ENCODE results near the gene CUZD1. TPM values are rescaled to one million over a fixed set of nuclear protein-coding genes. Genes with fewer than 3 reads are reported as not detected.

Gene CUZD1
- total RNA-seq, 1 experiment from 2014 or later = 3.5 TPM

DNA sequence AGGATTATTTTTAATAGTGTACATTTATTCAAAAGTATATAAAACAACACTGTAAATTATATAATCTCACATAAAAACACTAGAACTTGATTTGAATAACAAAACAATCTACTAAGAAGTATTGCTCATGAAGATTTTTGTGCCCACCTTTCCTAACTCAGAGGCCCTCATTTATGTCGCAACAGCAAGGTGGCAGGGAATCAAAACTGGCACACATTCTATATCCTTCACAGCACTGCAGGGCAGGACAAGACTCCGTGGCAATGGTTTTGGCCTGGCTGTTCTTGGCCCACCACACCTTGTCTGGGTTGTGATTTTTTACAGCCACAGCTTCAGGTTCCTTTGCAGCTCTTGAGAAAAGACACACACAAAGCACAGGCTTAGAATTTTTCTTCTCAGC is 3.4 kb upstream of the CUZD1 start:
- H3K27me3 Mint-ChIP-seq (ENCODE audit: low read depth) = no peaks in the 10 kb centered on the region
- CTCF ChIA-PET = no interaction called here
- peaks cover 51% of the 10 kb centered on the region for H3K4me1 Mint-ChIP-seq
- peaks cover 10% of the 10 kb centered on the region; the same call in 1 of the 2 replicates for H3K9me3 Mint-ChIP-seq
- H3K36me3 Mint-ChIP-seq = peaks cover 25% of the 10 kb centered on the region
- TF ChIP-seq, protein P1, sequence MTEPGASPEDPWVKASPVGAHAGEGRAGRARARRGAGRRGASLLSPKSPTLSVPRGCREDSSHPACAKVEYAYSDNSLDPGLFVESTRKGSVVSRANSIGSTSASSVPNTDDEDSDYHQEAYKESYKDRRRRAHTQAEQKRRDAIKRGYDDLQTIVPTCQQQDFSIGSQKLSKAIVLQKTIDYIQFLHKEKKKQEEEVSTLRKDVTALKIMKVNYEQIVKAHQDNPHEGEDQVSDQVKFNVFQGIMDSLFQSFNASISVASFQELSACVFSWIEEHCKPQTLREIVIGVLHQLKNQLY (CRISPR knock-in tag; IDR thresholded peaks at IDR 0.05) = no peak
- no peak for TF ChIP-seq IRF2 (CRISPR knock-in tag; IDR thresholded peaks at IDR 0.05; ENCODE audit: borderline replicate concordance, low read depth)
- TF ChIP-seq ESRRA (CRISPR knock-in tag; IDR thresholded peaks at IDR 0.05; ENCODE audit: borderline replicate concordance) = no peak
- no peak for TF ChIP-seq ZMAT4 (CRISPR knock-in tag; IDR thresholded peaks at IDR 0.05)
- no peak for TF ChIP-seq ZNF317 (CRISPR knock-in tag; IDR thresholded peaks at IDR 0.05; ENCODE audit: borderline replicate concordance, low read depth)
- no peak for TF ChIP-seq CREM (CRISPR knock-in tag; IDR thresholded peaks at IDR 0.05)
- POLR2A ChIA-PET = no interaction called here
- no peak for ATAC-seq
- no peak overlapping the region for H3K27ac Mint-ChIP-seq
- no peak overlapping the region for H3K4me3 Mint-ChIP-seq
- no peak for DNase-seq (ENCODE audit: low spot score)

DNA sequence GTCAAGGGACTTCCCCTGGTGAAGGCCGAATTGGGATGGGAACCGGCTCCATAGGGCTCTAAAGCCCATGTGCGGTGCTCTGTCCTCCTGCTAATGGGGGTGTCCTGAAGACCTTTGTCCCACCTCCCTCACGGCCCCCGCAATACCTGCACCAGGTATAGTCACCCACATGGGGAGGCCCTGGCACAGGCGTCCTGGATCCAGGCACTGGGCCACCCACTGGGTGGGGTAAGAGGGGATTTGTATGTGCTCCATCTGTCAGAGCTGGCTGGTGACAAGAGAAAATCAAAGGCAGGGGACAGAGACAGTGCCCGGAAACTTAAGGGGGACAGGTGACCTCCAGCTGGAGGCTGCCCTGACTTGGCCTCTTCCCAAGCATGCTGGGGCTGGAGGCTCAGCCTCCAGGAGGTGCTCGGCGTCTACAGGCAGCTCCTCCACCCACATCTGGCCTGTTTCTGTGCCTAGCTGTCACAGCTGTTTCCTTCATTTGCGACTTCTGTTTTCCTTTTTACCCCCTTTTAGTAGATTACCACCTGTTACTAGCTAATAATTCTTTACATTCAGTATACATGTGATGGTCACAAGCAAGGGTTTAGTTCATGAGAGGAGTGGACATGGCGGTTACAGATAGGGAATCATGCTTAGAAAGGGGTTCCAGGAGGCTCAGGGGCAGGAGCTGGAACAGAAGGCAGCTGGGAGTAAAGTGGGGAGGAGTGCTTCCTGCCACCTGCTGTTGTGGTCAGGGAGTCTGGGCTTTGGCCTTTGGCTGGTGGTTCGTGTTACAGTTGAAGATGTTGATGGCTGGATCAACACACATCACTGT is 2.3 kb upstream of the CUZD1 start:
- TF ChIP-seq, protein P1 (CRISPR knock-in tag; IDR thresholded peaks at IDR 0.05) = no peak
- TF ChIP-seq IRF1 (CRISPR knock-in tag; IDR thresholded peaks at IDR 0.05) (no peak), ATF3 (CRISPR knock-in tag; conservative IDR thresholded peaks at IDR 0.05) (no peak), USF1 (CRISPR knock-in tag; IDR thresholded peaks at IDR 0.05) (no peak), USF2 (CRISPR knock-in tag; IDR thresholded peaks at IDR 0.05) (no peak), NFATC4 (CRISPR knock-in tag; IDR thresholded peaks at IDR 0.05) (no peak), ZNF121 (CRISPR knock-in tag; IDR thresholded peaks at IDR 0.05) (peak; percentile 86)
- TF ChIP-seq, protein P2, sequence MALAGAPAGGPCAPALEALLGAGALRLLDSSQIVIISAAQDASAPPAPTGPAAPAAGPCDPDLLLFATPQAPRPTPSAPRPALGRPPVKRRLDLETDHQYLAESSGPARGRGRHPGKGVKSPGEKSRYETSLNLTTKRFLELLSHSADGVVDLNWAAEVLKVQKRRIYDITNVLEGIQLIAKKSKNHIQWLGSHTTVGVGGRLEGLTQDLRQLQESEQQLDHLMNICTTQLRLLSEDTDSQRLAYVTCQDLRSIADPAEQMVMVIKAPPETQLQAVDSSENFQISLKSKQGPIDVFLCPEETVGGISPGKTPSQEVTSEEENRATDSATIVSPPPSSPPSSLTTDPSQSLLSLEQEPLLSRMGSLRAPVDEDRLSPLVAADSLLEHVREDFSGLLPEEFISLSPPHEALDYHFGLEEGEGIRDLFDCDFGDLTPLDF (CRISPR knock-in tag; IDR thresholded peaks at IDR 0.05) = no peak
- Mint-ChIP-seq H3K9me3 (peaks cover 14% of the 10 kb centered on the region), H3K4me1 (peaks cover 47% of the 10 kb centered on the region), H3K27me3 (ENCODE audit: low read depth) (no peaks in the 10 kb centered on the region; the same call in 1 of the 2 replicates), H3K36me3 (peaks cover 22% of the 10 kb centered on the region), H3K4me3 (no peak overlapping the region), H3K27ac (no peak overlapping the region)
- no peak for DNase-seq (ENCODE audit: low spot score)
- ATAC-seq = no peak
- POLR2A ChIA-PET = interaction anchor here (0.5 kb wide), 1 partner anchor 11 kb away, joined by 3 read pairs; no protein-coding TSS in a partner anchor
- CTCF ChIA-PET = no interaction called here

GRCh38 chr10:122844146-122844545 is 1.5 kb downstream of the CUZD1 start:
- peaks cover 28% of the 10 kb centered on the region for H3K36me3 Mint-ChIP-seq
- CTCF ChIA-PET = interaction anchor here (0.9 kb wide), 1 partner anchor 196 kb away, joined by 3 read pairs; no protein-coding TSS in a partner anchor
- TF ChIP-seq TP53 (CRISPR knock-in tag; IDR thresholded peaks at IDR 0.05) = no peak
- TF ChIP-seq, protein P3, sequence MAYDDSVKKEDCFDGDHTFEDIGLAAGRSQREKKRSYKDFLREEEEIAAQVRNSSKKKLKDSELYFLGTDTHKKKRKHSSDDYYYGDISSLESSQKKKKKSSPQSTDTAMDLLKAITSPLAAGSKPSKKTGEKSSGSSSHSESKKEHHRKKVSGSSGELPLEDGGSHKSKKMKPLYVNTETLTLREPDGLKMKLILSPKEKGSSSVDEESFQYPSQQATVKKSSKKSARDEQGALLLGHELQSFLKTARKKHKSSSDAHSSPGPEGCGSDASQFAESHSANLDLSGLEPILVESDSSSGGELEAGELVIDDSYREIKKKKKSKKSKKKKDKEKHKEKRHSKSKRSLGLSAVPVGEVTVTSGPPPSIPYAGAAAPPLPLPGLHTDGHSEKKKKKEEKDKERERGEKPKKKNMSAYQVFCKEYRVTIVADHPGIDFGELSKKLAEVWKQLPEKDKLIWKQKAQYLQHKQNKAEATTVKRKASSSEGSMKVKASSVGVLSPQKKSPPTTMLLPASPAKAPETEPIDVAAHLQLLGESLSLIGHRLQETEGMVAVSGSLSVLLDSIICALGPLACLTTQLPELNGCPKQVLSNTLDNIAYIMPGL (CRISPR knock-in tag; IDR thresholded peaks at IDR 0.05) = no peak
- TF ChIP-seq TEAD4 (CRISPR knock-in tag; IDR thresholded peaks at IDR 0.05) = no peak
- no peak for TF ChIP-seq TCF7 (CRISPR knock-in tag; IDR thresholded peaks at IDR 0.05; ENCODE audit: low read depth)
- no peak for TF ChIP-seq ZNF416 (CRISPR knock-in tag; IDR thresholded peaks at IDR 0.05)
- TF ChIP-seq, protein P4, sequence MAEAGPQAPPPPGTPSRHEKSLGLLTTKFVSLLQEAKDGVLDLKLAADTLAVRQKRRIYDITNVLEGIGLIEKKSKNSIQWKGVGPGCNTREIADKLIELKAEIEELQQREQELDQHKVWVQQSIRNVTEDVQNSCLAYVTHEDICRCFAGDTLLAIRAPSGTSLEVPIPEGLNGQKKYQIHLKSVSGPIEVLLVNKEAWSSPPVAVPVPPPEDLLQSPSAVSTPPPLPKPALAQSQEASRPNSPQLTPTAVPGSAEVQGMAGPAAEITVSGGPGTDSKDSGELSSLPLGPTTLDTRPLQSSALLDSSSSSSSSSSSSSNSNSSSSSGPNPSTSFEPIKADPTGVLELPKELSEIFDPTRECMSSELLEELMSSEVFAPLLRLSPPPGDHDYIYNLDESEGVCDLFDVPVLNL (CRISPR knock-in tag; IDR thresholded peaks at IDR 0.05; ENCODE audit: borderline replicate concordance, low read depth) = no peak
- TF ChIP-seq, protein P5, sequence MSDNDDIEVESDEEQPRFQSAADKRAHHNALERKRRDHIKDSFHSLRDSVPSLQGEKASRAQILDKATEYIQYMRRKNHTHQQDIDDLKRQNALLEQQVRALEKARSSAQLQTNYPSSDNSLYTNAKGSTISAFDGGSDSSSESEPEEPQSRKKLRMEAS (CRISPR knock-in tag; IDR thresholded peaks at IDR 0.05) = no peak

More at GRCh38 chr10:122844146-122844545, 1.5 kb downstream of the CUZD1 start:
- no peaks in the 10 kb centered on the region; the same call in 1 of the 2 replicates for H3K27me3 Mint-ChIP-seq (ENCODE audit: low read depth)
- no peak overlapping the region for H3K27ac Mint-ChIP-seq
- ATAC-seq = no peak
- no peak overlapping the region for H3K4me3 Mint-ChIP-seq
- peaks cover 22% of the 10 kb centered on the region for H3K4me1 Mint-ChIP-seq
- DNase-seq (ENCODE audit: low spot score) = no peak
- POLR2A ChIA-PET = no interaction called here
- peaks cover 23% of the 10 kb centered on the region for H3K9me3 Mint-ChIP-seq

Measured in WTC11 (cell line).